Transverse colon (tissue), 3 donors: ENCODE data around the gene SLBP.

Experiments used
- CTCF ChIP-seq, 5 experiments: fragments of 200-600 bp in 3 of 5; fragments of 450-650 bp in 2 of 5; sonication (generic) in 3 of 5; IDR thresholded peaks; 1 replicate in 2 of 5; 2 replicates in 3 of 5; pipeline ENCODE4 v1.5.1; 2016 to 2017; ENCODE audit warnings: antibody characterized with exemption in 5 of 5, inconsistent platforms in 3 of 5, mild to moderate bottlenecking in 2 of 5, moderate library complexity in 1 of 5
- EP300 ChIP-seq: sonication (generic); formaldehyde crosslinking; IDR thresholded peaks from one replicate; pipeline ENCODE4 v1.6.1; 2017; ENCODE audit warnings: antibody characterized with exemption, low read depth
- POLR2A ChIP-seq: fragments of 450-650 bp; IDR thresholded peaks from one replicate; pipeline ENCODE4 v1.6.1; 2016; ENCODE audit warnings: antibody characterized with exemption, mild to moderate bottlenecking, moderate library complexity

- TF ChIP-seq POLR2A (no peak), CTCF (IDR thresholded peaks at IDR 0.05) (no peak), EP300 (no peak)
These were observed 2.3 kb upstream of the SLBP start for GRCh38 chr4:1714303-1715001.
